Right cardiac atrium (tissue), 5 donors: ENCODE results near the gene RAPGEF1. TPM values are rescaled to one million over a fixed set of nuclear protein-coding genes. Genes with fewer than 3 reads are reported as not detected.
A peak's percentile ranks its signal among the peaks of the same experiment; 100 is the strongest.

Experiments
- ATAC-seq, 2 donors: fragments of 200-7000 bp; cut with Tn5 transposase; one replicate each; pipeline versions ENCODE4 v1.8.0 to v1.9.1; 2020; ENCODE audit warnings: moderate library complexity in 2 of 2, mild to moderate bottlenecking in 1 of 2
- DNase-seq, 3 donors: peaks; one replicate each; pipeline ENCODE4 v3.0.0-alpha.2; 2020
- H3K27ac ChIP-seq: one replicate; pipeline ENCODE4 v1.5.1; 2013; ENCODE audit warnings: mild to moderate bottlenecking, low read length, control low read depth, moderate library complexity
- H3K27me3 ChIP-seq: one replicate; pipeline ENCODE4 v1.6.1; 2013; ENCODE audit not compliant: control insufficient read depth, insufficient read depth
- H3K4me1 ChIP-seq: one replicate; pipeline ENCODE4 v1.6.1; 2013; ENCODE audit warnings: low read length; ENCODE audit not compliant: control insufficient read depth, insufficient read depth
- H3K4me3 ChIP-seq: one replicate; pipeline ENCODE4 v1.5.1; 2013; ENCODE audit warnings: low read length, control low read depth
- H3K9me3 ChIP-seq: one replicate; pipeline ENCODE4 v1.6.1; 2013; ENCODE audit warnings: low read length; ENCODE audit not compliant: control insufficient read depth
- WGBS: extraction: QIAGEN DNeasy Blood & Tissue Kit; methylation state at CpG from one replicate; pipeline ENCODE4 v1.1.7; 2013; 5-methylcytosine and 5-hydroxymethylcytosine counted together
- intact Hi-C, 4 donors: fragments of 100-400 bp; cut with DNase I; formaldehyde crosslinking; loops; one replicate each; pipeline versions ENCODE4 v1.11.0 to v1.14.0; 2022 to 2023
- polyA plus RNA-seq: library from polyadenylated mRNA; stranded (reverse); fragments of 200-250 nt; gene quantifications from one replicate; pipeline ENCODE4 v1.2.3, GENCODE V29; 2013
- total RNA-seq, 4 donors: library from RNA; stranded (reverse); fragmentation: NEBNext Ultra II Directional; extraction: Animal tissue kit (Norgen Biotek cat#: 25700); gene quantifications; one replicate each; pipeline ENCODE4 v1.2.1, GENCODE V29; 2021
- donor health status: healthy with polysubstance abuse.
- donor health status: DM: no; HTN: yes; CAD: no.
- donor health status: DM: no; HTN: no; CAD: no.
- donor health status: DM: no; HTN: yes; CAD: no; lungs with severe emphysema.
- donor health status: DM: yes; HTN: yes; CAD: no.

RAPGEF1 gene
- total and polyA plus RNA-seq, 5 donors: 58.5 to 100 (median 88.6) TPM

DNA sequence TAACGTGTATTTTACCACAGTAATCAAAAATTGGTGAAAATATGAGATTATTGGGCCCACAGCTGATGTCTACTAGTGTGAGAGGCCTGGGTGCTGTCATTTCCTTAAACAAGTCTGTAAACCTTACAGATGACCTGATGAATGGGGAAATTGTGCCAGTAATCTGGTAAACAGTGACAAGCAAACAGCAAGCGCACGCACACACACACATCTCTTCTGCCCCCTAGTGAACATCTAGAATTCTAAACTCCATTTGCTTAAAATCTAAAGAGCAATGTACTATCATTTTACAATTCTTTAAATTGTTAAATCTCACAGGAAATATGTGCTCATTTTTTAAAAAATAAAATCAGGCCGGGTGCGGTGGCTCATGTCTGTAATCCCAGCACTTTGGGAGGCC is 7.5 kb upstream of the RAPGEF1 start:
- DNase-seq: peak in 1 of 3 donors; percentile 19
- ATAC-seq: peak in 1 of 2 donors; percentile 37
- Histone ChIP-seq H3K27ac (no peak overlapping the region), H3K27me3 (no peaks in the 10 kb centered on the region), H3K4me1 (peaks cover 3% of the 10 kb centered on the region), H3K9me3 (no peaks in the 10 kb centered on the region), H3K4me3 (no peak overlapping the region)
- intact Hi-C loops: loop anchor here in 3 of 4 donors (10.0 kb wide), 4 partner anchors 233 to 403 kb away; no protein-coding TSS in a partner anchor
- WGBS: 28% methylated on average over 5 of the region's 5 CpGs

DNA sequence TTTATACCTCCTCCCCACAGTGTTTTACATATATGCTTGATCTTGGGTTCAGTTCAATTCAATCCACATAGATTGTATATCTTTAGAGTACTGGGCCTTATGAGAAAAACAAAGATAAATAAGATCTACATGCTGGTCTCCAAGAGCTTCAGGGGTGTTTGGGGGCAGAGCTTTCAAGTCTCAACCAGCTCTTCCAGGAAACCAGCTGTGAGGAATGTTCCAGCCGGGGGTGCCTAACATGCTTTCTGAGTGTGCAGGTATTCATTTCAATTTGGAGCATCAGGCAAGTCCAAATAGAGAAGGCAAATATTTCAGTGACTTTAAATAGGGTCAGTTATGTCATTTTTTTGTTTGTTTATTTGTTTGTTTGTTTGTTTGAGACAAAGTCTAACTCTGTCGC is 5.7 kb upstream of the RAPGEF1 start:
- H3K27ac ChIP-seq: no peak overlapping the region
- DNase-seq: peak in 1 of 3 donors; percentile 14
- H3K27me3 ChIP-seq: no peaks in the 10 kb centered on the region
- ATAC-seq: no peak
- no peak overlapping the region for H3K4me3 ChIP-seq
- WGBS: 93% methylated on average over 2 of the region's 2 CpGs
- intact Hi-C loops: loop anchor here in 3 of 4 donors (10.0 kb wide), 4 partner anchors 231 to 401 kb away; no protein-coding TSS in a partner anchor
- no peaks in the 10 kb centered on the region for H3K9me3 ChIP-seq
- H3K4me1 ChIP-seq: peaks cover 3% of the 10 kb centered on the region

DNA sequence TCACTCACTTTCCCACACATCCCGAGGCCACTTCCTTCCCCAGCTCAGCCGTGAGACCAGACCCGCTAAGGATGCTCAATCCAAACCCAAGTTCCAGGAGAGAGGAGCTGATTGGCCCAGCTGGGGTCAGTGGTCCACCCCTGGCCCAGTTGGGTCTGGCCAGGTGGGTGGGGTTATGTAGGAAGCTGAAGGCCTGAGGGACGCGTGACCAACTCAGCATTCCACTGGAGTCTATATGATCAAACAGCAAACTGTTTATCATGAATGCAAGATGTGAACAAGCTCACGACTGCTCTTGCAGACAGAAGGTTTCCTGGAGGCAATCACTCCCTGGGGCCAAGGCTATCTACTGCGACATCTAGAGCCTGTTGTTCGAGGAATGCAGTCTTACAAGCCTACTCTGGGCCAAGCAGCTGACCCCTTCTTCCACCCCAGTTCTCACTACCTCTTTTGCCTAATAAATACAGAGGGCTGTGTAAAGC is 4.9 kb upstream of the RAPGEF1 start:
- intact Hi-C loops: loop anchor here (5.0 to 10.0 kb wide), 5 partner anchors 152 to 400 kb away; no protein-coding TSS in a partner anchor
- Histone ChIP-seq H3K27me3 (no peaks in the 10 kb centered on the region), H3K9me3 (no peaks in the 10 kb centered on the region), H3K4me3 (no peak overlapping the region), H3K4me1 (peaks cover 3% of the 10 kb centered on the region), H3K27ac (no peak overlapping the region)
- ATAC-seq: peak in 1 of 2 donors; percentile 20
- peak in 1 of 3 donors; percentile 4 for DNase-seq
- 67% methylated on average over 8 of the region's 8 CpGs for WGBS

DNA sequence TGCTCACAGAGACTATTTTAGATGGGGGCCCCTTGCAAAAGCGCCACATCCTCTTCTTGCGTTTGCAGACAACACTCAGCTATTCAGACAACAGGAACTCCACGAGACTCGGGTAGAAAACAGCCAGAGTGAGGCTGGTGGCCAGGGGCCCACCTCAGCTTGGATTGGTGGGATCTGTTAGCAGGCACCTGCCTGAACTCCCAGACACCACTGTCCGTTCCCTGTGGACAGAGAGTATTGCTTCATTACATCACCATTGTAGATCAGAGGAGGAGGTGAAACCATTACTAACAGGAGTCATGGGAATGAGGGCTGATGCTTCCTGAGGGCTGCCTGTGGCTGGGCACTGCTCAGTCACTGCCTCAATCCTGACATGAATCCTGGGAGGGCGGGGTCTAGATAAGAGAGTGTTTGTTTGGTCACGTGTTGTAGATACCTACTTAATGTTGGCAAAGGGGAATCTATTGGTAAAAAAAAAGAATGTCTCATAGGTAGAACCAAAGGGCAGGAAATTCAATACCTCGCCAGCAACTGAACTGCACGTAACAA is 4.4 kb upstream of the RAPGEF1 start:
- intact Hi-C loops: loop anchor here (5.0 to 10.0 kb wide), 5 partner anchors 152 to 399 kb away; no protein-coding TSS in a partner anchor
- H3K27ac ChIP-seq: no peak overlapping the region
- no peaks in the 10 kb centered on the region for H3K9me3 ChIP-seq
- no peaks in the 10 kb centered on the region for H3K27me3 ChIP-seq
- peaks cover 3% of the 10 kb centered on the region for H3K4me1 ChIP-seq
- peak in 1 of 2 donors; percentile 42 for ATAC-seq
- H3K4me3 ChIP-seq: no peak overlapping the region
- peak in 1 of 3 donors; percentile 38 for DNase-seq
- 55% methylated on average over 9 of the region's 9 CpGs for WGBS

DNA sequence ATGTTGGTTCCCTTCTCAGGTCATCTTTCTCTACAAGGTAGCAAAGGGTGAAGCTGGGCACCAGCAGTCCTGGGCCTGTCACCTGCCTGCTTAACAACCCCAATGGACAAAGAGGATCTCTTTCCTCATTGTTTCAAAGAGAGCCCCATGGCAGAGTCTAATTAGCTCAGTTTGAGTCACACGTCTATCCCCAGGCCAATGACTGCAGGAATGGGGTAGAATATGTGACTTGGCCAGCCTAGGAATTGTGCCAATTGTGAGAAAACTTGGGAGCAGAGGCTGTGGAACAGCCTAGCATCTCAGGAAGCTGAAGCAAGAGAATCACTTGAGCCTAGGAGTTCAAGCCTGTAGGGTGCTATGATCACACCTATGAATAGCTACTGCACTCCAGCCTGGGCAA is 3.6 kb upstream of the RAPGEF1 start:
- Histone ChIP-seq H3K27me3 (no peaks in the 10 kb centered on the region), H3K4me3 (no peak overlapping the region), H3K27ac (no peak overlapping the region), H3K9me3 (no peaks in the 10 kb centered on the region), H3K4me1 (peaks cover 3% of the 10 kb centered on the region)
- DNase-seq (no peak), ATAC-seq (no peak)
- intact Hi-C loops: loop anchor here (5.0 to 10.0 kb wide), 5 partner anchors 151 to 399 kb away; no protein-coding TSS in a partner anchor
- 60% methylated on average over 1 of the region's 1 CpG for WGBS

DNA sequence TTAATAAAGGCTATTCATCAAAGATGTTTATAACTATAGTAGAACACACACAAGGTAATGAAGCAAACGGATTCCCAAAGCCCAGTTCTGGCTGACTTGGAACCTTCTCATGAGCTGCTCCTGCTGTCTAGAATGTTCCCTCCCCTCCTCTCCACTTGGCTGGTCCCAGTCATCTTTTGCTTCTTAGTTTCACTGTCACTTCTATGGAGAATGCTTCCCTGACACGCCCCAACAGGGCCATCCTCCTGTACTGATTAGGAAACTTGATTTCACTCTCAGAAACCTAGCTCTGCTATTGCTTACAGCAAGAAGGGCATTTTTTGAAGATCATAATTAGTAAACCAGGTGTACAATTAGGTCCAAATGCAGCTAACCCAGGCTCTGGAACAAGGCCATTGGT is 3.2 kb upstream of the RAPGEF1 start:
- intact Hi-C loops: loop anchor here (5.0 to 10.0 kb wide), 5 partner anchors 151 to 398 kb away; no protein-coding TSS in a partner anchor
- ATAC-seq: no peak

DNA sequence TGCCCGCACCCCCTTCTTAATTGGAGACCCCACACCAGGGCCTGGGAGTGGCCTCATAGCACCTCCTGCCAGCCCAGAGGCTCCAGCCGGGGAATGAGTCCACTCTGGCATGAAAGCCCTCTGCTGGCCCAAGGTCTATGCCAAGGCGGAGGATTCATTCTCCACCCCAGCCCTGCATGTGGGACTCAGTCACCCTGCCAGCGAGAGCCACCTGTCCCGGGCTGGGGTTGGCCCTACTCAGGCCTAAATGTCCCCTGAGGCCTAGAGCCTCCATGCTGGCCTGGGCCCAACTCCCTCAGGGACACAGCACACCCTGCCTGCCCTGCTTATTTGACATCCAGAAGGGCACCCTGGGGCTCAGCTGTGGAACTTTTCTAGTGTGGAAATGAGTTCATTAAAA is 1.0 kb upstream of the RAPGEF1 start:
- H3K4me1 ChIP-seq: peaks cover 14% of the 10 kb centered on the region
- H3K4me3 ChIP-seq: no peak overlapping the region
- no peak overlapping the region for H3K27ac ChIP-seq
- H3K9me3 ChIP-seq: no peaks in the 10 kb centered on the region
- peak in 1 of 3 donors; percentile 63 for DNase-seq
- no peaks in the 10 kb centered on the region for H3K27me3 ChIP-seq
- intact Hi-C loops: loop anchor here (1.0 to 10.0 kb wide), 6 partner anchors 149 to 396 kb away; no protein-coding TSS in a partner anchor
- 86% methylated on average over 5 of the region's 5 CpGs for WGBS
- ATAC-seq: peak in 1 of 2 donors; percentile 17

More for the DNA sequence above, 3.2 kb upstream of the RAPGEF1 start:
- H3K4me3 ChIP-seq: no peak overlapping the region
- no peaks in the 10 kb centered on the region for H3K9me3 ChIP-seq
- DNase-seq: no peak
- WGBS: 87% methylated on average over 2 of the region's 2 CpGs
- H3K4me1 ChIP-seq: peaks cover 3% of the 10 kb centered on the region
- H3K27ac ChIP-seq: no peak overlapping the region
- H3K27me3 ChIP-seq: no peaks in the 10 kb centered on the region

DNA sequence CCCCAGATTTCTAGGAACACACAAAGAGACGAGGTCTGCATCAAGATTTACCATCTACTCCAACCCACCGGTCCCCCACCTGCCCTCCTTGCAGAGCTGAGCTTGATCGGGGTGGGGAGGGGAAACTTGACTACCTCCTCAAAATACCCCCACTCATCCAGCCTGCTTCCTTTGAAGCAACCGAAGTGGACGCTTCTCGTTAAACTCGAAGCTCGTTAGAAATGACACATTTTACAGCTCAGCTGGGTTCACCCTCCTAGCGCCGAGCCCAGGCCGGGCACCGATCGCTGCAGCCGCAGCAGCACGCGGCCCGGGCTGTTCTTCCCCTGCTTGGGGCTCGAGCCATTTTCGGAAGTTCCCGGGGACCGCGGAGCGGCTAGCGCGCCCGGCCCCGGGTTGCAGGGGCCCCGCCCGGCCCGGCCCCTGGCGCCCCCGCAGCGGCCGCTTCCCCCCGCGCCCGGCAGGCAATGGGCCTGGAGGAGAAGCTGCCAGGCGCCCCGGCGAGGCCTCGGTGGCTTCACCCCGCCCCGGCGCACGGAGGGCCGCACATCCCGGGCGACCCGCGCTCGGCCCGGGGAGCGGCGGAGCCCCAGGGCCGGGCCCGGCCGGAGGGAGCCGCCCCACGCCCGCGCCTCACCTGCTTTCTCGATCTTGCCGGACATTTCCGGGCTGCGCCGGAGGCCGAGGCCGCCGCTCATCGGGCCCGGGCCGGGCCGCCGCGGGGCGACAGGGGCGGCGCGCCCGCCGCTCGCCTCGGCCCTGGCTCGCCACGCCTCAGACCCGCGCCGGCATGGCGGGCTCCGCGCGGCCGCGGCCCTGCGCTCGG is 530 bp downstream of the RAPGEF1 start:
- no peaks in the 10 kb centered on the region for H3K9me3 ChIP-seq

DNA sequence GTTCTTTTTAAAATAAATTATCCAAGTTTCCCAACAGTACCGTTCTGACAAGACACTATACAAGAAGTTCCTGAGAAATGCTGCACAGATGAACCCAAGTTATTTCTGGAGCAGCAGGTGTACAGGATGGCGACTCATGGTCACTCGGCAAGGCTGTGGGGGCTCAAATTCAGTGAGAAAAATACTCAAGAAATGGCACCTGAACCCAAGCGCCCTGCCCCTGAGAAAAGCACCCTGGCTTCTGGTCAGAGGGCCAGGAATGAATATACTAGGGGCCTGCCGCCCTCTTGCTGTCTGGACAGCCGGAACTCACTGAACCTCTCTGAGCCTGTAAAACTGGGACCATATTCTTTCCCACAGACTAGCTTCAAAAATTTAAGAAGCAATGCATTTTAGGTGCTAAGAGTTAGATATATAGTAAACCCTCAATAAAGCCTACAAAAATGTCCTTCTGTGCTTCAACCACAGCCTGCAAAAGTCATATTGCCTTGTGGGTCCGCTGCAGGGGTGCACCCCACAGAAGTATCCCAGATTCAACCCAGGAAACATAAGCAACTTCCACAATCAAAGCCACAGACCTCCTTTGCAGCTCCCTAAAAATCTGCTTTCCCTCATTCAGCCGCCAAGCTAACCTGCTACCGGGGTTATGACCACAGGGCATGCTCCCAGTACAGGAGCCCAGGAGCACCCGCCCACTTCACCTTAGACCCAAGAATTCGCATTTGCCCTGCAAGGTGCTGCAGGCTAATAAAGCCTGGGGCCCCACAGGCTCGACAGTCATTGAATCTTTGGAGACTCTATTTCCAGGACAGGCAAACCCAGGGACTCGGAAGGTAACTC is 1.4 kb downstream of the RAPGEF1 start:
- H3K27ac ChIP-seq: peak overlapping the region; percentile 4
- intact Hi-C loops: loop anchor here in 2 of 4 donors (2.0 to 10.0 kb wide), 3 partner anchors 64 to 148 kb away; no protein-coding TSS in a partner anchor
- ATAC-seq: no peak
- 49% methylated on average over 13 of the region's 13 CpGs for WGBS
- no peaks in the 10 kb centered on the region for H3K9me3 ChIP-seq
- H3K4me1 ChIP-seq: peaks cover 20% of the 10 kb centered on the region
- peak in 1 of 3 donors; percentile 41 for DNase-seq
- no peaks in the 10 kb centered on the region for H3K27me3 ChIP-seq
- H3K4me3 ChIP-seq: peak overlapping the region; percentile 99

More for the DNA sequence above, 530 bp downstream of the RAPGEF1 start:
- Histone ChIP-seq H3K27ac (peak overlapping the region; percentile 96), H3K4me1 (peaks cover 16% of the 10 kb centered on the region), H3K27me3 (no peaks in the 10 kb centered on the region), H3K4me3 (peak overlapping the region; percentile 99)
- WGBS: under 1% methylated on average over 96 of the region's 96 CpGs
- ATAC-seq: peak; percentile 42
- DNase-seq: peak; percentile 46 to 82 (median 77)
- intact Hi-C loops: loop anchor here in 2 of 4 donors (2.0 to 10.0 kb wide), 3 partner anchors 65 to 149 kb away; no protein-coding TSS in a partner anchor

DNA sequence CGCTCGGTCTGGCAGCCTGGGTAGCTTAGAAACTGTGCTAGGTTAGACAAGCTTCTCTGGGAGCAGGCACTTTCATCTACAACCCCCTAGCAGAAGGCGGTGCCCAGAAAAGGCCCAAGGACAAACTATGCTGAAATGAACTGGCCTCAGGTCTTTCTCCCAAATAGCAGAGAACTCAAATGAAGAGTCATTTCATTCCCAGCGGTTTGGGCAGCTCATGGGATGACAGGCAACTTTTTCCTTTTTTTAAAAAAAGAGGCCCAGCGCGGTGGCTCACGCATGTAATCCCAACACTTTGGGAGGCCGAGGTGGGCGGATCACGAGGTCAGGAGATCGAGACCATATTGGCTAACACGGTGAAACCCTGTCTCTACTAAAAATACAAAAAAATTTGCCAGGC is 2.5 kb downstream of the RAPGEF1 start:
- no peaks in the 10 kb centered on the region for H3K27me3 ChIP-seq
- no peak overlapping the region for H3K4me3 ChIP-seq
- intact Hi-C loops: loop anchor here in 2 of 4 donors (5.0 to 10.0 kb wide), 2 partner anchors 63 to 130 kb away; no protein-coding TSS in a partner anchor
- no peaks in the 10 kb centered on the region for H3K9me3 ChIP-seq
- DNase-seq: no peak
- ATAC-seq: no peak
- peak overlapping the region; percentile 63 for H3K27ac ChIP-seq
- peaks cover 27% of the 10 kb centered on the region for H3K4me1 ChIP-seq
- 89% methylated on average over 12 of the region's 12 CpGs for WGBS
